Neural progenitor cell (in vitro differentiated cells): ENCODE results near the gene MPZL1. TPM values are rescaled to one million over a fixed set of nuclear protein-coding genes. Genes with fewer than 3 reads are reported as not detected.

ENCODE experiments used
- DNase-seq: peaks from one replicate; pipeline ENCODE4 v3.0.0-alpha.2; 2016; ENCODE audit warnings: low spot score
- H2AFZ ChIP-seq: fragments of 200-600 bp; sonication (generic); replicated peaks from 2 replicates; pipeline ENCODE4 v1.6.1; 2016; ENCODE audit warnings: antibody characterized with exemption
- H3F3A ChIP-seq: fragments of 200-600 bp; sonication (generic); 2 replicates; pipeline ENCODE4 v1.6.1; 2016; ENCODE audit warnings: antibody characterized with exemption, low read depth
- H3K27ac ChIP-seq: fragments of 200-600 bp; sonication (generic); 2 replicates; pipeline ENCODE4 v1.5.1; 2016; ENCODE audit warnings: mild to moderate bottlenecking
- H3K27me3 ChIP-seq: fragments of 200-600 bp; sonication (generic); 2 replicates; pipeline ENCODE4 v1.6.1; 2016; ENCODE audit warnings: mild to moderate bottlenecking, moderate library complexity
- H3K36me3 ChIP-seq: fragments of 200-600 bp; sonication (generic); 2 replicates; pipeline ENCODE4 v1.5.1; 2016
- H3K4me1 ChIP-seq: fragments of 200-600 bp; sonication (generic); 2 replicates; pipeline ENCODE4 v1.6.1; 2016; ENCODE audit warnings: mixed run types
- H3K4me2 ChIP-seq: fragments of 200-600 bp; sonication (generic); 2 replicates; pipeline ENCODE4 v1.6.1; 2016
- H3K4me3 ChIP-seq: fragments of 200-600 bp; sonication (generic); 2 replicates; pipeline ENCODE4 v1.5.1; 2016
- H3K79me2 ChIP-seq: fragments of 200-600 bp; sonication (generic); 2 replicates; pipeline ENCODE4 v1.6.1; 2016; ENCODE audit warnings: low read depth
- H3K9ac ChIP-seq: fragments of 200-600 bp; sonication (generic); 2 replicates; pipeline ENCODE4 v1.6.1; 2016
- H3K9me3 ChIP-seq: fragments of 200-600 bp; sonication (generic); 2 replicates; pipeline ENCODE4 v1.5.1; 2016; ENCODE audit warnings: low read depth
- H4K20me1 ChIP-seq: fragments of 200-600 bp; sonication (generic); 2 replicates; pipeline ENCODE4 v1.6.1; 2016; ENCODE audit warnings: low read depth
- H3K27ac Mint-ChIP-seq: 3 replicates; pipeline ENCODE4 v1.8.0; 2021; ENCODE audit warnings: mixed read lengths
- H3K27me3 Mint-ChIP-seq: 2 replicates; pipeline ENCODE4 v1.8.0; 2022; ENCODE audit warnings: low read depth, mild to moderate bottlenecking, inconsistent platforms, moderate library complexity, mixed read lengths; ENCODE audit not compliant: insufficient read depth
- H3K36me3 Mint-ChIP-seq: 3 replicates; pipeline ENCODE4 v1.8.0; 2021; ENCODE audit warnings: mixed read lengths
- H3K4me1 Mint-ChIP-seq: 3 replicates; pipeline ENCODE4 v1.8.0; 2021; ENCODE audit warnings: mixed read lengths
- H3K4me3 Mint-ChIP-seq: 3 replicates; pipeline ENCODE4 v1.8.0; 2021; ENCODE audit warnings: mild to moderate bottlenecking, moderate library complexity, mixed read lengths
- H3K9me3 Mint-ChIP-seq: 3 replicates; pipeline ENCODE4 v1.8.0; 2020; ENCODE audit warnings: mixed read lengths
- EZH2 ChIP-seq: fragments of 200-600 bp; sonication (generic); IDR thresholded peaks from 2 replicates; pipeline ENCODE4 v1.6.1; 2017; ENCODE audit warnings: antibody characterized with exemption, mild to moderate bottlenecking, moderate library complexity
- EZH2phosphoT487 ChIP-seq: fragments of 200-600 bp; sonication (generic); IDR thresholded peaks from 2 replicates; pipeline ENCODE4 v1.6.1; 2017; ENCODE audit warnings: antibody characterized with exemption
- total RNA-seq: library from RNA; depleted of rRNA; stranded (reverse); fragments of >200 nt; gene quantifications from 2 replicates; pipeline ENCODE4 v1.2.3, GENCODE V29; 2015; ENCODE audit warnings: low replicate concordance
- TF ChIP-seq, protein P1 (sequence below): fragments of 200-600 bp; sonication (generic); IDR thresholded peaks from 2 replicates; pipeline ENCODE4 v1.5.1; 2017; ENCODE audit warnings: antibody characterized with exemption, mild to moderate bottlenecking

MPZL1 gene
- total RNA-seq = 121 and 125 TPM in 2 replicates

DNA sequence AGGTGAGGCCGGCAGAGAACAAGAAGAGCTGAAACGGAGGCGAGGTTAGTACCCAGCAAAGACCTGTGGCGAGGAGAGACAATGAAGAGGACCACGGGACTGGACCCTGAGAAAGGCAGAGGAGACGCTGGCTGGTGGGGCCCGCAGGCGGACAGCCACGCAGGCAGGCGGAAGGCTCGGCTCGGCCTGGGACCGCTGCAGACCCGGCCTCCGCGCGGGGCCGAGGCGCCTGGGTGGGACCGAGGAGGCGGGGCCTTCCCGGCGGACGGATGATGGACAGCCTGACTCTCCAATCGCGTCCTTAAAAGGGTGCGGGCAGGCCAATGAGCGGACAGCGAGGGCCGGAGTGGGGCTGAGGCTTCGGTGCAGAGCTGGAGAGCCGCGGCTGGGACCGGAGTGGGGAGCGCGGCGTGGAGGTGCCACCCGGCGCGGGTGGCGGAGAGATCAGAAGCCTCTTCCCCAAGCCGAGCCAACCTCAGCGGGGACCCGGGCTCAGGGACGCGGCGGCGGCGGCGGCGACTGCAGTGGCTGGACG lies at the start of gene MPZL1:
Gene MPZL1, plus strand, starts transcription at position 366 of the 535 bp plus-strand sequence. CDS start 170 bp downstream, outside the sequence.
- peak; percentile 93 for DNase-seq
- Mint-ChIP-seq H3K4me3 (peak within 1 kb of the TSS; percentile 97), H3K9me3 (no peaks in the 10 kb centered on the region), H3K27me3 (peaks cover 8% of the 10 kb centered on the region), H3K27ac (peak within 1 kb of the TSS; percentile 90), H3K4me1 (peaks cover 41% of the 10 kb centered on the region), H3K36me3 (peaks cover 9% of the 10 kb centered on the region)
- H3K4me1 ChIP-seq = peaks cover 16% of the 10 kb centered on the region
- no peaks in the 10 kb centered on the region for H3K9me3 ChIP-seq
- no peaks in the 10 kb centered on the region for H3K27me3 ChIP-seq
- TF ChIP-seq, protein P1, sequence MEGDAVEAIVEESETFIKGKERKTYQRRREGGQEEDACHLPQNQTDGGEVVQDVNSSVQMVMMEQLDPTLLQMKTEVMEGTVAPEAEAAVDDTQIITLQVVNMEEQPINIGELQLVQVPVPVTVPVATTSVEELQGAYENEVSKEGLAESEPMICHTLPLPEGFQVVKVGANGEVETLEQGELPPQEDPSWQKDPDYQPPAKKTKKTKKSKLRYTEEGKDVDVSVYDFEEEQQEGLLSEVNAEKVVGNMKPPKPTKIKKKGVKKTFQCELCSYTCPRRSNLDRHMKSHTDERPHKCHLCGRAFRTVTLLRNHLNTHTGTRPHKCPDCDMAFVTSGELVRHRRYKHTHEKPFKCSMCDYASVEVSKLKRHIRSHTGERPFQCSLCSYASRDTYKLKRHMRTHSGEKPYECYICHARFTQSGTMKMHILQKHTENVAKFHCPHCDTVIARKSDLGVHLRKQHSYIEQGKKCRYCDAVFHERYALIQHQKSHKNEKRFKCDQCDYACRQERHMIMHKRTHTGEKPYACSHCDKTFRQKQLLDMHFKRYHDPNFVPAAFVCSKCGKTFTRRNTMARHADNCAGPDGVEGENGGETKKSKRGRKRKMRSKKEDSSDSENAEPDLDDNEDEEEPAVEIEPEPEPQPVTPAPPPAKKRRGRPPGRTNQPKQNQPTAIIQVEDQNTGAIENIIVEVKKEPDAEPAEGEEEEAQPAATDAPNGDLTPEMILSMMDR = no peak
- TF ChIP-seq EZH2phosphoT487 = no peak
- no peak for TF ChIP-seq EZH2
- peaks cover 49% of the 10 kb centered on the region for H3K79me2 ChIP-seq
- H2AFZ ChIP-seq = peak within 1 kb of the TSS; percentile 98
- peaks cover 20% of the 10 kb centered on the region for H3F3A ChIP-seq
- peak within 1 kb of the TSS; percentile 25 for H3K27ac ChIP-seq
- peaks cover 43% of the 10 kb centered on the region for H4K20me1 ChIP-seq
- H3K4me2 ChIP-seq = peak within 1 kb of the TSS; percentile 95
- no peaks in the 10 kb centered on the region for H3K36me3 ChIP-seq
- peak within 1 kb of the TSS; percentile 57 for H3K9ac ChIP-seq
- H3K4me3 ChIP-seq = peak within 1 kb of the TSS; percentile 92

DNA sequence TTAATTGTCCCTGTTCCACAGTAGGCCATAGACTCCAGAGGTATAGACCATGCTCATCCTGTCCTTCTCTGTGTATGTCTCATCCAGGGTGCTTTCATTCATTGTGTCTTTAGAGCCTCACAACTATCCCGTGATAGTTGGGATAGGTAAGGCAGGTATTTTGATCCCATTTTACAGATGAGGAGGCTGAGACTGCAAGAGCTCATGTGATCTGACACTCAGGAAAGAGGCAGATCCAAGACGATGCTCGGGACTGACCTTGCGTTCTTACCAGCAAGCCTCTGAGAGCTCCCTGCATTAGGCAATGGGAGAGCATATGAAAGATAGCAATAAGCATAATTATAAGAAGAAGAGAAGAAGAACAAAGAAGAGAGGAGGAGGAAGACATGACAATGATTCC lies 49.0 kb upstream of the MPZL1 start:
- no peak overlapping the region for H3K9ac ChIP-seq
- no peaks in the 10 kb centered on the region for H3K79me2 ChIP-seq
- Mint-ChIP-seq H3K27ac (no peak overlapping the region), H3K4me1 (peaks cover 2% of the 10 kb centered on the region), H3K27me3 (peaks cover 11% of the 10 kb centered on the region), H3K9me3 (no peaks in the 10 kb centered on the region), H3K4me3 (no peak overlapping the region), H3K36me3 (no peaks in the 10 kb centered on the region)
- TF ChIP-seq EZH2 = no peak
- no peak for TF ChIP-seq EZH2phosphoT487
- TF ChIP-seq, protein P1 = no peak
- no peak overlapping the region for H3K4me3 ChIP-seq
- no peaks in the 10 kb centered on the region for H3K9me3 ChIP-seq
- no peaks in the 10 kb centered on the region for H3K27me3 ChIP-seq
- no peak overlapping the region for H2AFZ ChIP-seq
- no peak overlapping the region for H3K4me2 ChIP-seq
- H4K20me1 ChIP-seq = no peaks in the 10 kb centered on the region
- no peak overlapping the region for H3K27ac ChIP-seq
- DNase-seq = no peak
- no peaks in the 10 kb centered on the region for H3K4me1 ChIP-seq
- H3F3A ChIP-seq = no peaks in the 10 kb centered on the region
- no peaks in the 10 kb centered on the region for H3K36me3 ChIP-seq

DNA sequence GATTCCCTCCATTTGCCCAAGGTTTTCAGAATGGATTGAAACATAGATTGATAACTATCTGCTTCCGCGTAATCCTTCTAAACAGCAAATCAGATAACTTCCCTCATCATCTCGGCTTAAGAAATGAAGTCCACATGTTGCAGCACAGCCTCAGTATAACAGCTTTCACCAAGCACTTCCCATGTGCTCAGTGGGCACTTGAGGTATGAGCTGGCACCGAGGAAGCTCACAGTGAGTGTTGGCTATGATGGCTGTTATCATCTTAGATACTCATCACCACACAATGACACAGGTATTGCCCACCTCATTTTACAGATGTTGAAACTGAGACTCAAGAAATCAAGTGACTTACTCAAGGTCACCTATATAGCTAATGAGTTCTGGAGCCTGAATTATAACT lies 48.5 kb upstream of the MPZL1 start:
- DNase-seq = no peak
- Histone ChIP-seq H2AFZ (no peak overlapping the region), H3K27me3 (no peaks in the 10 kb centered on the region), H3K4me2 (no peak overlapping the region), H3F3A (no peaks in the 10 kb centered on the region), H3K36me3 (no peaks in the 10 kb centered on the region), H3K9ac (no peak overlapping the region), H4K20me1 (no peaks in the 10 kb centered on the region), H3K27ac (no peak overlapping the region), H3K4me3 (no peak overlapping the region), H3K79me2 (no peaks in the 10 kb centered on the region), H3K9me3 (no peaks in the 10 kb centered on the region), H3K4me1 (no peaks in the 10 kb centered on the region)
- TF ChIP-seq, protein P1 = no peak
- no peak overlapping the region for H3K27ac Mint-ChIP-seq
- peaks cover 2% of the 10 kb centered on the region for H3K4me1 Mint-ChIP-seq
- no peaks in the 10 kb centered on the region for H3K36me3 Mint-ChIP-seq
- H3K27me3 Mint-ChIP-seq = peaks cover 11% of the 10 kb centered on the region
- H3K4me3 Mint-ChIP-seq = no peak overlapping the region
- H3K9me3 Mint-ChIP-seq = no peaks in the 10 kb centered on the region
